Keratinocyte (primary cell): ENCODE measurements around the gene JAK3. TPM values are rescaled to one million over a fixed set of nuclear protein-coding genes. Genes with fewer than 3 reads are reported as not detected.
"Not testable (repeated sequence)": the region's sequence is repeated elsewhere in the genome, so short reads cannot be mapped to it uniquely, and the experiment has no call there.

Experiments
- DNase-seq: peaks from one replicate; pipeline ENCODE4 v3.0.0-alpha.2; 2011; ENCODE audit warnings: low read depth, missing footprints, low spot score
- FAIRE-seq: peaks from 2 replicates; lab custom pipeline; 2011; peaks lifted over from hg19 to GRCh38; lab: Jason Lieb, UNC
- H2AFZ ChIP-seq: 2 replicates; pipeline ENCODE4 v1.6.0; 2012; ENCODE audit warnings: low read length, control low read depth, inconsistent platforms; ENCODE audit not compliant: control insufficient read depth
- H3K27ac ChIP-seq: 2 replicates; pipeline ENCODE4 v1.5.1; 2011; ENCODE audit warnings: low read length; ENCODE audit not compliant: control insufficient read depth, insufficient read depth
- H3K27me3 ChIP-seq: 3 replicates; pipeline ENCODE4 v1.6.0; 2011; ENCODE audit warnings: low read length; ENCODE audit not compliant: control insufficient read depth, insufficient read depth; ENCODE audit errors: extremely low read depth
- H3K36me3 ChIP-seq, 2 experiments: 2 replicates in 1 of 2; 3 replicates in 1 of 2; pipeline ENCODE4 v1.5.1; 2011; ENCODE audit warnings: low read length in 2 of 2, mild to moderate bottlenecking in 1 of 2; ENCODE audit not compliant: control insufficient read depth in 2 of 2, insufficient read depth in 2 of 2; ENCODE audit errors: extremely low read depth in 1 of 2
- H3K4me1 ChIP-seq: 3 replicates; pipeline ENCODE4 v1.5.1; 2011; ENCODE audit warnings: low read length; ENCODE audit not compliant: control insufficient read depth, insufficient read depth; ENCODE audit errors: extremely low read depth
- H3K4me2 ChIP-seq: 3 replicates; pipeline ENCODE4 v1.6.0; 2011; ENCODE audit warnings: low read depth, low read length; ENCODE audit not compliant: control insufficient read depth, insufficient read depth; ENCODE audit errors: extremely low read depth
- H3K4me3 ChIP-seq, 3 experiments: fragments of 200-600 bp in 1 of 3; sonication (generic) in 1 of 3; 2 replicates in 2 of 3; 3 replicates in 1 of 3; pipeline ENCODE4 v1.5.1; 2011 to 2016; ENCODE audit warnings: low read length in 3 of 3, mild to moderate bottlenecking in 3 of 3, control low read depth in 2 of 3, inconsistent platforms in 1 of 3, low read depth in 1 of 3, mixed read lengths in 1 of 3, mixed run types in 1 of 3, moderate library complexity in 1 of 3; ENCODE audit not compliant: control insufficient read depth in 2 of 3, insufficient read depth in 2 of 3; ENCODE audit errors: extremely low read depth in 1 of 3
- H3K79me2 ChIP-seq: 2 replicates; pipeline ENCODE4 v1.6.0; 2012; ENCODE audit warnings: low read length; ENCODE audit not compliant: control insufficient read depth, insufficient read depth
- H3K9ac ChIP-seq: 3 replicates; pipeline ENCODE4 v1.6.0; 2011; ENCODE audit warnings: low read length; ENCODE audit not compliant: control insufficient read depth, insufficient read depth; ENCODE audit errors: extremely low read depth
- H3K9me1 ChIP-seq: 3 replicates; pipeline ENCODE4 v1.6.0; 2011; ENCODE audit warnings: low read length; ENCODE audit not compliant: control insufficient read depth, insufficient read depth; ENCODE audit errors: extremely low read depth
- H3K9me3 ChIP-seq: 2 replicates; pipeline ENCODE4 v1.5.1; 2012; ENCODE audit warnings: low read depth, low read length; ENCODE audit not compliant: control insufficient read depth
- H4K20me1 ChIP-seq: 3 replicates; pipeline ENCODE4 v1.6.0; 2011; ENCODE audit warnings: low read length; ENCODE audit not compliant: control insufficient read depth, insufficient read depth; ENCODE audit errors: extremely low read depth
- EZH2 ChIP-seq: IDR thresholded peaks from one replicate; pipeline ENCODE4 v1.6.1; 2012; ENCODE audit warnings: inconsistent platforms, mild to moderate bottlenecking, low read length, moderate library complexity
- dilution Hi-C: fragments of 300-500 bp; cut with MboI; formaldehyde crosslinking; loops from one replicate; pipeline ENCODE4 v1.7.0; 2020; ENCODE audit warnings: low sequenced_read_pairs; ENCODE audit not compliant: extremely low pct_ligation_motif_present
- polyA plus RNA-seq, 5 experiments: library from polyadenylated mRNA; depleted of rRNA in 3 of 5; stranded (reverse) in 3 of 5; stranded (forward) in 1 of 5; unstranded in 1 of 5; fragments of >200 nt; gene quantifications; 1 replicate in 1 of 5; 2 replicates in 3 of 5; 3 replicates in 1 of 5; pipeline versions ENCODE4 v1.2.1 to v1.2.3, GENCODE V29; 2011 to 2012; ENCODE audit warnings: missing spikeins in 2 of 5, low read depth in 1 of 5, low replicate concordance in 1 of 5
- TF ChIP-seq, protein P1 (sequence below), 3 experiments: IDR thresholded peaks in 1 of 3; conservative IDR thresholded peaks in 1 of 3; optimal IDR thresholded peaks in 1 of 3; 2 replicates in 2 of 3; 3 replicates in 1 of 3; pipeline versions ENCODE3 to v1.5.1; 2011; ENCODE audit warnings: low read length in 3 of 3, mild to moderate bottlenecking in 3 of 3, moderate library complexity in 2 of 3, control low read depth in 1 of 3, inconsistent platforms in 1 of 3; ENCODE audit not compliant: insufficient read depth in 2 of 3; ENCODE audit errors: extremely low read depth in 1 of 3

JAK3 gene
- polyA plus RNA-seq, 1 donor (not counting 4 experiments of a cell fraction or from before 2014, with no cell fraction given): 0.37 TPM

DNA sequence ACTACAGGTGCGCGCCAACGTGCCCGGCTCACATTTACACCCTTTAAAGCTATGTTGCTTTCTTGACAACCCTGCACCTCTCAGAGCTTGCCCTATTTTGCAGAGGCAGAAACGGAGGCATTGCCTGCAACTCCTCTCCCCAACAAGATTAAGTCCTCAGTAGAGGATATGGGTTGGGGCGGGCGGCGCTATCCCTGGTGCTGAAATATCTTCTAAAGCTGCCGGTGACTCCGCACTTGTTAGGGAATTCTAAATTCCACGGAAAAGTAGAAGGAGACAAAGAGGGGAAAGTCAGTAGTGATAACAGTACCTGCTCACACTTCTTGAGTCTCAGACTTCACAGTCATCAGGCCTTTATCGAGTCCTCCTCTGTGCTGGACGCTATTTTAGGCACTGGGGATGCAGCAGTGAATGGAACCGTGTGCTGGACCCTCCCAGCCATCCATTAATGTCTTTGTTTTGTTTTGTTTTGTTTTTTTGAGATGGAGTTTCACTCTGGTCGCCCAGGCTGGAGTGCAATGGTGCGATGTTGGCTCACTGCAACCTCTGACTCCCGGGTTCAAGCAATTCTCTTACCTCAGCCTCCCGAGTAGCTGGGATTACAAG is 41.9 kb upstream of the JAK3 start:
- no peaks in the 10 kb centered on the region for H3K27me3 ChIP-seq
- no peak for DNase-seq
- H3K36me3 ChIP-seq: no peaks in the 10 kb centered on the region
- no peak overlapping the region for H3K9ac ChIP-seq
- no peaks in the 10 kb centered on the region for H3K4me1 ChIP-seq
- no peak overlapping the region for H3K4me2 ChIP-seq
- TF ChIP-seq, protein P1, sequence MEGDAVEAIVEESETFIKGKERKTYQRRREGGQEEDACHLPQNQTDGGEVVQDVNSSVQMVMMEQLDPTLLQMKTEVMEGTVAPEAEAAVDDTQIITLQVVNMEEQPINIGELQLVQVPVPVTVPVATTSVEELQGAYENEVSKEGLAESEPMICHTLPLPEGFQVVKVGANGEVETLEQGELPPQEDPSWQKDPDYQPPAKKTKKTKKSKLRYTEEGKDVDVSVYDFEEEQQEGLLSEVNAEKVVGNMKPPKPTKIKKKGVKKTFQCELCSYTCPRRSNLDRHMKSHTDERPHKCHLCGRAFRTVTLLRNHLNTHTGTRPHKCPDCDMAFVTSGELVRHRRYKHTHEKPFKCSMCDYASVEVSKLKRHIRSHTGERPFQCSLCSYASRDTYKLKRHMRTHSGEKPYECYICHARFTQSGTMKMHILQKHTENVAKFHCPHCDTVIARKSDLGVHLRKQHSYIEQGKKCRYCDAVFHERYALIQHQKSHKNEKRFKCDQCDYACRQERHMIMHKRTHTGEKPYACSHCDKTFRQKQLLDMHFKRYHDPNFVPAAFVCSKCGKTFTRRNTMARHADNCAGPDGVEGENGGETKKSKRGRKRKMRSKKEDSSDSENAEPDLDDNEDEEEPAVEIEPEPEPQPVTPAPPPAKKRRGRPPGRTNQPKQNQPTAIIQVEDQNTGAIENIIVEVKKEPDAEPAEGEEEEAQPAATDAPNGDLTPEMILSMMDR (optimal IDR thresholded peaks at IDR 0.05 in 1 of 3, IDR thresholded peaks at IDR 0.05 in 1 of 3, conservative IDR thresholded peaks at IDR 0.05 in 1 of 3; ENCODE audit: extremely low read depth in 1 of 3, insufficient read depth in 2 of 3, low read length in 3 of 3): no peak
- TF ChIP-seq EZH2: no peak
- no peak overlapping the region for H3K4me3 ChIP-seq
- H3K27ac ChIP-seq: no peak overlapping the region
- H2AFZ ChIP-seq: no peak overlapping the region
- H4K20me1 ChIP-seq: peaks cover 5% of the 10 kb centered on the region
- FAIRE-seq: no peak
- dilution Hi-C loops: no loop called here
- H3K9me1 ChIP-seq: no peaks in the 10 kb centered on the region
- H3K9me3 ChIP-seq: no peaks in the 10 kb centered on the region
- H3K79me2 ChIP-seq: no peaks in the 10 kb centered on the region

DNA sequence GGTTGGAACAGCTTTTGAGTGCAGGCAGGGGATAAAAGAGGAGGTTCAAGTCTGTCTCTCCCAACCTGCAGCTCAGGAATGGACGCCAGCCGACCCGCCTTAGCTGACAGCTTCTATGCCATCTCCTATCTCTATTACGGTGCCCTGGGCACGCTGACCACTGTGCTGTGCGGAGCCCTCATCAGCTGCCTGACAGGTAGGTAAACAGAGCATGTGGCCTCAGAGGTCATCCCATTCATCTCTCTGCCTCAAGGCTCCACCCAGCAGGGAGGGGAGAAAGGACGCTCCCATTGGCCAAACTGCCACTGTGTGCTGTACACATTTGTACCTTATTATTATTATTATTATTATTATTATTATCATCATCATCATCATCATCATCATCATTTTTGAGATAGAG is 40.5 kb upstream of the JAK3 start:
- H3K4me3 ChIP-seq: no peak overlapping the region
- H4K20me1 ChIP-seq: peaks cover 5% of the 10 kb centered on the region
- no peaks in the 10 kb centered on the region for H3K79me2 ChIP-seq
- no peaks in the 10 kb centered on the region for H3K9me3 ChIP-seq
- no peaks in the 10 kb centered on the region for H3K27me3 ChIP-seq
- no peaks in the 10 kb centered on the region for H3K9me1 ChIP-seq
- H2AFZ ChIP-seq: no peak overlapping the region
- dilution Hi-C loops: no loop called here
- H3K4me2 ChIP-seq: no peak overlapping the region
- FAIRE-seq: no peak
- TF ChIP-seq, protein P1 (optimal IDR thresholded peaks at IDR 0.05 in 1 of 3, IDR thresholded peaks at IDR 0.05 in 1 of 3, conservative IDR thresholded peaks at IDR 0.05 in 1 of 3; ENCODE audit: extremely low read depth in 1 of 3, insufficient read depth in 2 of 3, low read length in 3 of 3): no peak
- TF ChIP-seq EZH2: no peak
- H3K9ac ChIP-seq: no peak overlapping the region
- no peaks in the 10 kb centered on the region for H3K36me3 ChIP-seq
- no peak overlapping the region for H3K27ac ChIP-seq
- H3K4me1 ChIP-seq: no peaks in the 10 kb centered on the region
- no peak for DNase-seq

DNA sequence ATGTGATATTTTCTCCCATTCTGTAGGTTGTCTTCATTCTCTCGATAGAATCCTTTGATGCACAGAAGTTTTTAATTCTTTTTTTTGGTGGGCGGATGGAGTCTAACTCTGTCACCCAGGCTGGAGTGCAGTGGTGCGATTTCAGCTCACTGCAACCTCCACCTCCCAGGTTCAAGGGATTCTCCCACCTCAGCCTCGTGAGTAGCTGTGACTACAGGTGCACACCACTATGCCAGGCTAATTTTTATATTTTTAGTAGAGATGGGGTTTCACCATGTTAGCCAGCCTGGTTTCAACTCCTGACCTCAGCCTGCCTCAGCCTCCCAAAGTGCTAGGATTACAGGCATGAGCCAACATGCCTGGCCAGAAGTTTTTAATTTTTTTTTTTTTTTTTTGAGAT is 39.4 kb upstream of the JAK3 start:
- H3K27ac ChIP-seq, H3K36me3 ChIP-seq, H3K27me3 ChIP-seq, H3K9me1 ChIP-seq, H3K4me2 ChIP-seq, H4K20me1 ChIP-seq, H3K9me3 ChIP-seq, H3K4me1 ChIP-seq, H3K79me2 ChIP-seq, H2AFZ ChIP-seq, DNase-seq, dilution Hi-C loops, H3K9ac ChIP-seq, FAIRE-seq, H3K4me3 ChIP-seq: not testable (repeated sequence)
